Activated naive CD4-positive, alpha-beta T cell treated with anti-CD3 and anti-CD28 coated beads, Interleukin-2, amount 50 U/mL, for 24 hours (primary cell): Measurements from ENCODE around the gene ZNF668.
"Not testable (repeated sequence)": the region's sequence is repeated elsewhere in the genome, so short reads cannot be mapped to it uniquely, and the experiment has no call there.

Experiments used
- H3K27ac Mint-ChIP-seq: one replicate; pipeline ENCODE4 v1.8.0; 2021; ENCODE audit warnings: mild to moderate bottlenecking, mixed read lengths
- H3K27me3 Mint-ChIP-seq: one replicate; pipeline ENCODE4 v1.8.0; 2021; ENCODE audit warnings: mixed read lengths
- H3K36me3 Mint-ChIP-seq: one replicate; pipeline ENCODE4 v1.8.0; 2021; ENCODE audit warnings: mixed read lengths
- H3K4me1 Mint-ChIP-seq: one replicate; pipeline ENCODE4 v1.8.0; 2021; ENCODE audit warnings: mixed read lengths
- H3K4me3 Mint-ChIP-seq: one replicate; pipeline ENCODE4 v1.8.0; 2021; ENCODE audit warnings: mild to moderate bottlenecking, mixed read lengths
- H3K9me3 Mint-ChIP-seq: one replicate; pipeline ENCODE4 v1.8.0; 2021; ENCODE audit warnings: mixed read lengths

ZNF668 gene

GRCh38 chr16:31107465-31107867 is 33.4 kb upstream of the ZNF668 start:
- H3K36me3 Mint-ChIP-seq, result no peaks in the 10 kb centered on the region
- peaks cover 19% of the 10 kb centered on the region for H3K4me1 Mint-ChIP-seq
- H3K27ac Mint-ChIP-seq, result peak overlapping the region; percentile 93
- no peaks in the 10 kb centered on the region for H3K9me3 Mint-ChIP-seq
- no peaks in the 10 kb centered on the region for H3K27me3 Mint-ChIP-seq
- H3K4me3 Mint-ChIP-seq, result peak overlapping the region; percentile 90

DNA sequence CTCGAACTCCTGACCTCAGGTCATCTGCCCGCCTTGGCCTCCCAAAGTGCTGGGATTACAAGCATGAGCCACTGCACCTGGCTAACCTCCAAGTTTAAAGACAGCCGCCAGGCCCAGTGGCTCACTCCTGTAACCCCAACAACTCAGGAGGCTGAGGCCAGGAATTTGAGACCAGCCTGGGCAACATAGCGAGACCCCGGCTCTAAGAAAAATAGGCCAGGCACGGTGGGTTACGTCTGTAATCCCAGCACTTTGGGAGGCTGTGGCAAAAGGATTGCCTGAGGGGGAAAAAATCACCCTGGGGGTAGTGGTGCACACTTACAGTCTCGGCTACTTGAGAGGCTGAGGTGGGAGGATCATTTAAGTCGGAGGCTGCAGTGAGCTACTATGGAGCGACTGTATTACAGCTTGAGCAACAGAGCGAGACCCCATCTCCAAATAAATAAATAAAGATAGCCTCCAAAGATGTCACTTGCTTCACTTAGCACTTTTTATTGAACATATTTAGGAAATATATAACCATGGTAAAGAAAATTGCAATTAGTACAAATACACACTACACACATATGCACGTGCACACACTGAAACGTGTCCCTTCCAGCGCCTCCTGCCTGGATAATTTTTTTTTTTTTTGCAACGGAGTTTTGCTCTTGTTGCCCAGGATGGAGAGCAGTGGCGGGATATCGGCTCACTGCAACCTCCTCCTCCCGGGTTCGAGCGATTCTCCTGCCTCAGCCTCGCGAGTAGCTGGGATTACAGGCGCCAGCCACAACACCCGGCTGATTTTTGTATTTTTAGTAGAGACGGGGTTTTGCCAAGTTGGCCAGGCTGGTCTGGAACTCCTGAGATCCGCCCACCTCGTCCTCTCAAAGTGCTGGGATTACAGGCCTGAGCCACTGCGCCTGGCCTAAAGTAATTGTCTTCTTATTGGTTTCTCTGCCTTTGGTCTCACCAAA is 32.7 kb upstream of the ZNF668 start:
- H3K27me3 Mint-ChIP-seq, result no peaks in the 10 kb centered on the region
- no peaks in the 10 kb centered on the region for H3K9me3 Mint-ChIP-seq
- no peak overlapping the region for H3K27ac Mint-ChIP-seq
- H3K36me3 Mint-ChIP-seq, result no peaks in the 10 kb centered on the region
- peak overlapping the region; percentile 90 for H3K4me3 Mint-ChIP-seq
- H3K4me1 Mint-ChIP-seq, result peaks cover 19% of the 10 kb centered on the region

DNA sequence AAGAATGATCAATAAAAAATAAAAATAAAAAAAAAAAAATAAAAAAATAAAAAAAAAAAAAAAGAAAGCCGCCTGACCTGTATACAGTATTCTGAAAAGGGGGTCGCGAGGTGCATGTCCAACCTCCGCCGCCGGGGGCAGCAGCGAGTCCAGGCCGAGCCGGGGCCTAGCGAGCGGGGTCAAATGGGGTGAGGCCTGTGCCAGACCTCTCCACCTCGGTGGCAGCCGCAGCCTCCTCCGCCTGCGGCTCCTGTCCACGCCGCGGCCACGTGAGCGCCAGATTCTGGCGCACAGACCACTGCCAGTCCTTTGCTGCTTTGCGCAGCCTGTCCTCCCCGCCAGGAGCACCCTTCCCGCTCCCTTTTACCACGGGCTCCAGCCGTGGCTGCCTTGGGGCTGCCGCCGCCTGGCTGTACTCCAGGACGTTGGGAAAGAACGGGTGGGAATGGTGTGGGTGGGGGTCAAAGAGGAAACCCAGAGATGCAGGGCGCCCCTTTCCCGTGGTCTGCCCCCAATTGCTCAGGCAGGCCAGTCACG is 31.7 kb upstream of the ZNF668 start:
- Mint-ChIP-seq H3K4me1 (peaks cover 19% of the 10 kb centered on the region), H3K27me3 (no peaks in the 10 kb centered on the region), H3K27ac (no peak overlapping the region), H3K4me3 (peak overlapping the region; percentile 26), H3K36me3 (no peaks in the 10 kb centered on the region), H3K9me3 (no peaks in the 10 kb centered on the region)

- H3K27me3 Mint-ChIP-seq, H3K27ac Mint-ChIP-seq, H3K36me3 Mint-ChIP-seq, H3K4me3 Mint-ChIP-seq, H3K9me3 Mint-ChIP-seq, H3K4me1 Mint-ChIP-seq: not testable (repeated sequence)
Observed at GRCh38 chr16:31100876-31101641, 27.0 kb upstream of the ZNF668 start.

DNA sequence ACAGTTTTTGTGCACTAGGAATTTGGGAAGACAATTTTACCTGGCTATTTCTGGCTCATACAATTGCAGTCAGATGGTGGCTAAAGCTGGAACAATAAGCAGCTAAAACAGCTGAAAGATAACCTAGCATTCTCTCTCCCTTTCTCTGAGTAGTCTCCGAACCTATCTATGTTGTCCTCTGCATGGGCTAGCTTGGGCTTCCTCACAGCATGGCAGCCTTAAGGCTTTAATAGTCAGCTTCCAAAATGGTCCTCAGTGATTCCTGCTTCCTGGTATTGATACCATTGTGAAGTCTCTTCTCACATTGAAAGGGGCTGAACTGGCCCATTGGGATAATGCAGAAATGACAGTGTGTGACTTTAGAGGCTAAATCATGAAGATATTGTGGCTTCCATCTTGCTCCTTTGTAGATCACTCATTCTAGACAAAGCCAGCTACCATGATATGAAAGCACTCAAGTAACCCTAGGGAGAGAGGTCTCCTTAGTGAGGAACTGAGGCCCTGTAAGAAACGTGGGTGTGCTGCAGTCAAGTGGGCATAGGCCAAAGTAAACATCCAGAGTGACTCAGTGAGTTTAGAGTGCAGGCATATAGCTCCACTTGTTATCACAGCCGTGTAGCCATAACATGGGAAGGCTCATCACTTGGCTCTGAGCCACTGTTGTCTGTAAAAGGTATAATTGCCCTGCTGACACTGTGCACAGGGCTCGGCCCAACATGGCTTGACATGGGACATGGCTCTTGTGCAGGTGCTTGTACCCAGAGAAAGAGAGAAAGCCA is 26.0 kb upstream of the ZNF668 start:
- no peak overlapping the region for H3K4me3 Mint-ChIP-seq
- no peaks in the 10 kb centered on the region for H3K36me3 Mint-ChIP-seq
- no peaks in the 10 kb centered on the region for H3K27me3 Mint-ChIP-seq
- H3K27ac Mint-ChIP-seq, result no peak overlapping the region
- H3K9me3 Mint-ChIP-seq, result no peaks in the 10 kb centered on the region
- peaks cover 12% of the 10 kb centered on the region for H3K4me1 Mint-ChIP-seq

- Mint-ChIP-seq H3K9me3 (no peaks in the 10 kb centered on the region), H3K27me3 (no peaks in the 10 kb centered on the region), H3K4me3 (peak within 1 kb of the TSS; percentile 99), H3K36me3 (no peaks in the 10 kb centered on the region), H3K4me1 (peaks cover 24% of the 10 kb centered on the region), H3K27ac (peak within 1 kb of the TSS; percentile 94)
Observed at GRCh38 chr16:31094424-31095120, 20.5 kb upstream of the ZNF668 start, which contains the start of gene VKORC1. TSS of gene VKORC1 (minus strand) at chr16:31094797. CDS start at chr16:31094729, 68 bp downstream.

- Mint-ChIP-seq H3K4me3 (peak overlapping the region; percentile 99), H3K9me3 (no peaks in the 10 kb centered on the region), H3K27me3 (no peaks in the 10 kb centered on the region), H3K36me3 (no peaks in the 10 kb centered on the region), H3K4me1 (peaks cover 24% of the 10 kb centered on the region), H3K27ac (peak overlapping the region; percentile 94)
Observed at GRCh38 chr16:31094088-31094423, 20.0 kb upstream of the ZNF668 start.

- H3K4me1 Mint-ChIP-seq, result peaks cover 24% of the 10 kb centered on the region
- H3K36me3 Mint-ChIP-seq, result no peaks in the 10 kb centered on the region
- no peaks in the 10 kb centered on the region for H3K9me3 Mint-ChIP-seq
- peak overlapping the region; percentile 41 for H3K27ac Mint-ChIP-seq
- peak overlapping the region; percentile 54 for H3K4me3 Mint-ChIP-seq
- H3K27me3 Mint-ChIP-seq, result no peaks in the 10 kb centered on the region
Observed at GRCh38 chr16:31093132-31093703, 19.2 kb upstream of the ZNF668 start.

DNA sequence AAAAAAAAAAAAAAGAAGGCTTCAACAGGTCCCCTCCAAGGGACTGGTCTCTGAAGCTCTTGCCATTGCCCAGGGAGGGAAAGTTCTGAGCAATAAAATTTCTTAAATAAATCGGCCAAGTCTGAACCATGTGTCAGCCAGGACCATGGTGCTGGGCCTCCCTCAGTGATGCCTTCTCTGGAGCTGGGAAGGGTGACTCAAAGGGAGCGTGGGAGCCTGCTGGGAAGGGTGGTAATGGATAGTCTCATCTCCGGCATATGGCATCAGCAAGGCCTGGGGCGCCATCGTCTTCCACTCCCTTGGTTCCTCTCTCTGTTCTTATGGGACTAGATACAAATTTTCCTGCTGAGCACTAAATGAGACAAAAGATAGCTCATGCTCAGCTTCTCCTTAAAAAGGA is 18.3 kb upstream of the ZNF668 start:
- Mint-ChIP-seq H3K36me3 (no peaks in the 10 kb centered on the region), H3K4me1 (peaks cover 24% of the 10 kb centered on the region), H3K27me3 (no peaks in the 10 kb centered on the region), H3K4me3 (peak overlapping the region; percentile 39), H3K9me3 (no peaks in the 10 kb centered on the region), H3K27ac (no peak overlapping the region)

DNA sequence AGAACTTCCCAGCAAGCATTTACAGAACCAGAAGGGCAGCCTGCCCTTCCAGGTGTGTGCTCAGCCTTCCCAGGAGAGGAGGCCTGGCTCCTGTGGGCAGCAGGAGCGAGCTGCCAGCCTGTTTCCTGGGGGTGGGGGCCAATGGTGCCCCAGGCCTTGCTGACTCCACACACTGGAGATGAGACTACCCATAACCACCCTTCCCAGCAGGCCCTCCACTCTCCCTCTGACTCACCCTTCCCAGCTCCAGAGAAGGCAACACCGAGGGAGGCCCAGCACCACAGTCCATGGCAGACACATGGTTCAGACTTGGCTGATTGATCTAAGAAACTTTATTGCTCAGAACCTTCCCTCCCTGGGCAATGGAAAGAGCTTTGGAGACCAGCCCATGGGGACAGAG is 16.5 kb upstream of the ZNF668 start:
- H3K4me1 Mint-ChIP-seq, result peaks cover 16% of the 10 kb centered on the region
- H3K4me3 Mint-ChIP-seq, result no peak overlapping the region
- H3K27me3 Mint-ChIP-seq, result no peaks in the 10 kb centered on the region
- no peak overlapping the region for H3K27ac Mint-ChIP-seq
- H3K9me3 Mint-ChIP-seq, result no peaks in the 10 kb centered on the region
- H3K36me3 Mint-ChIP-seq, result no peaks in the 10 kb centered on the region

DNA sequence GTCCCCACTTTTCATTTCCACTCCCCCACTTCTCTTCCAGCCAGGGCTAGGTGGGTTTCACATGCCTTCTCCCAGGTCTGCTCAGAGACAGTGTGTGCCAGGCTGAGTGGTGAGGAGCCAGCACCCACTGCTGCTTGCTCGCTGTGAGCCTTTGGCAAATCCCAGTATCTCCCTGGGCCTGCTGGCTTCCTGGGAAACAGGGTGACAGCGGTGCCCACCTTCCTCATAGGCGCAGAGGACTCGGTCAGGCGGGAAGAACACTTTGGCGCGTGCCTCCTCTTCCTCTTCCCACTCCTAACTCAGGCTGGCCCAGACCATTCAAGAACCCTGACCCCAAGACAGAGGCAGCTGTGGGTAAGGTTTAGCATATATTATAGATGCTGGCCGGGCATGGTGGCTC is 15.2 kb upstream of the ZNF668 start:
- H3K9me3 Mint-ChIP-seq, result no peaks in the 10 kb centered on the region

DNA sequence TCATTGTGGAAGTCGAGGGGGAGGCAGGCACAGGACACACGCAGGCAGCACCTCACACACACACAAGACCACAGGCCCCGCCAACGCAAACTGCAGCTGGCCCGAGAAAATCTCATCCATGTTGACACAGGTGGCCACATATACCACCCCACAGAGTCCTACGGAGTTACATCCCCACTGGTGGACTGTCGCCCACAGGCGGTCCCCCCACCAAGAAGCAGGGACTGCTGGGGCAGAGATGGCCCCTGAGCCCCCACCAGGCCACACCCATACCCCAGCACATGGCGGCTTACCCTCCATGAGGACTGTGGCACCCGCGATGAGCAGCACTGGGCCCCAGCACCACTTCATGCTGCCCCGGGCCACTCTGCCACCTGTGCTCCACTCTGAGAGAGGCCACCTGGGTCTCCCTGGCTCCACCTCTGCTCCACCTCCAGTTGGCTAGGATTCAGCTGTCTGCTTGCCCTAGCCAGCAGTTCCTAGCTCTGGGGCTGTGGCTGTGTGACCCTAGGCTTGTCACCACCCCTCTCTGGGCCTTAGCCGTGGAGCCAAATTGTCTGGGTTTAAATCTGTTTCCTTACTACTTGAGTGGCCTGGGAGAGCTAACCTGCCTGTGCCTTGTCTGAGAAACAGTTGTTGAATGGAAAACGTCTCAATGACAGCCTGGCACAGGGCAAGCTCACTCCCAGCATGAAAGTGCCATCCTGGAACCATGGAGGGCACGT is 14.6 kb upstream of the ZNF668 start, which contains the start of gene PRSS53:
PRSS53 (minus strand) TSS at position 485 of the 725 bp plus-strand sequence; CDS start at position 351, 134 bp downstream.
- H3K9me3 Mint-ChIP-seq, result no peaks in the 10 kb centered on the region
- H3K4me1 Mint-ChIP-seq, result peaks cover 5% of the 10 kb centered on the region
- no peak within 1 kb of the TSS for H3K4me3 Mint-ChIP-seq
- no peaks in the 10 kb centered on the region for H3K36me3 Mint-ChIP-seq
- no peak within 1 kb of the TSS for H3K27ac Mint-ChIP-seq
- no peaks in the 10 kb centered on the region for H3K27me3 Mint-ChIP-seq

More for the DNA sequence above, 15.2 kb upstream of the ZNF668 start:
- peaks cover 9% of the 10 kb centered on the region for H3K4me1 Mint-ChIP-seq
- no peaks in the 10 kb centered on the region for H3K36me3 Mint-ChIP-seq
- no peak overlapping the region for H3K27ac Mint-ChIP-seq
- no peak overlapping the region for H3K4me3 Mint-ChIP-seq
- no peaks in the 10 kb centered on the region for H3K27me3 Mint-ChIP-seq

DNA sequence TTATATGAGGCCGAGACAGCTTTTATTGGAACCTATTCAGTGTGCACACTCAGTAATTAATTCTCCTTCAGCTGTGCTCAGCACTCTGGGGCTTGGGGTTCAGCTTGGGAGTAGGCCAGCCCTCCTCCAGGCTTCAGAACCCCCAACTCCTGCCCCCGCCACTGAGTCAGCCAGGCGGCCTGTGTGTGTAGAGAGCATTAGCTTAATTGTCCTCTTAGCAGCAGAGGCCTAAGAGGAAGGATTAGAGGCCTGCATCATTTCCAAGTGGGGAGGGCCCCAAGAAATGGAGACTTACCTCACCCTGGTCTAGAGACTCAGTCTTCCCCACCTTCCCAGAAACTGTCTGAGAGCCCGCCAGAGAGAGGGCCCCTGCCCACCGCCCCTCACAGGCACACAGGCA is 13.9 kb upstream of the ZNF668 start:
- Mint-ChIP-seq H3K4me1 (no peaks in the 10 kb centered on the region), H3K27ac (no peak overlapping the region), H3K9me3 (no peaks in the 10 kb centered on the region), H3K4me3 (no peak overlapping the region), H3K27me3 (no peaks in the 10 kb centered on the region), H3K36me3 (no peaks in the 10 kb centered on the region)

DNA sequence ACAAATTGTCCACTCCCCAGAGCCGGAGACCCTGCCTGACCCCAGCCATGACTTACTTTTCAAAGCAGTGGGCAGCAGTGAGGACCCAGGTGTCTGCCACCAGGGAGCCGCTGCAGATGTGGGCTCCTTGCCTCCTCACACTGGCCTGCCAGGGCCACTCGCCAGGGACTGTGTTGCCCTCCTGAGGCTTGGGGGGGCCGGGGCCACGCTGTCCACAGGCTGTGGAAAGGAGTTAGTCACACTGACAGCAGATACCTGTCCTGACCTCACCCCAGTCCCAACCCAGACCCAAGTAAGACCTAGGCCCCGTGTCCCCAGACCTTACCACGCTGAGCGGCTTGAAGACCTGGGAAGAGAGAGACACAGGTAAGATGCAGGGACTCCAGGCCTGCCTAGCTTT is 13.4 kb upstream of the ZNF668 start:
- no peak overlapping the region for H3K4me3 Mint-ChIP-seq
- no peaks in the 10 kb centered on the region for H3K36me3 Mint-ChIP-seq
- H3K4me1 Mint-ChIP-seq, result peaks cover 1% of the 10 kb centered on the region
- H3K27me3 Mint-ChIP-seq, result no peaks in the 10 kb centered on the region
- no peaks in the 10 kb centered on the region for H3K9me3 Mint-ChIP-seq
- no peak overlapping the region for H3K27ac Mint-ChIP-seq
